Gastroesophageal sphincter (tissue), 4 donors: ENCODE data around the gene GUCY2C. TPM values are rescaled to one million over a fixed set of nuclear protein-coding genes. Genes with fewer than 3 reads are reported as not detected.

Source experiments
- ATAC-seq: fragments of 150-250 bp; one replicate; pipeline ENCODE4 v1.9.1; 2016; ENCODE audit warnings: mild to moderate bottlenecking, moderate library complexity
- H3K27ac ChIP-seq, 4 donors: fragments of 200-600 bp; sonication (generic) in 3 of 4; 1 replicate in 3 of 4; 2 replicates in 1 of 4; pipeline ENCODE4 v1.5.1; 2016 to 2019
- H3K27me3 ChIP-seq: fragments of 200-600 bp; sonication (generic); one replicate; pipeline ENCODE4 v1.5.1; 2019
- H3K36me3 ChIP-seq, 2 donors: fragments of 200-600 bp; sonication (generic); one replicate each; pipeline ENCODE4 v1.5.1; 2019; ENCODE audit warnings: control low read depth in 1 of 2
- H3K4me1 ChIP-seq, 3 donors: fragments of 200-600 bp; sonication (generic); 1 replicate in 2 of 3; 2 replicates in 1 of 3; pipeline ENCODE4 v1.5.1; 2016 to 2019; ENCODE audit warnings: control low read depth in 2 of 3
- H3K4me3 ChIP-seq, 2 donors: fragments of 200-600 bp; sonication (generic); one replicate each; pipeline ENCODE4 v1.5.1; 2019; ENCODE audit warnings: mild to moderate bottlenecking in 1 of 2, moderate library complexity in 1 of 2
- H3K9me3 ChIP-seq, 3 donors: fragments of 200-600 bp; sonication (generic); one replicate each; pipeline ENCODE4 v1.5.1; 2017 to 2019; ENCODE audit warnings: control low read depth in 2 of 3
- CTCF ChIP-seq, 4 experiments: fragments of 200-600 bp in 2 of 4; fragments of 450-650 bp in 2 of 4; sonication (generic) in 1 of 4; IDR thresholded peaks; one replicate each; pipeline ENCODE4 v1.5.1; 2017 to 2019; ENCODE audit warnings: antibody characterized with exemption in 4 of 4, mild to moderate bottlenecking in 2 of 4, moderate library complexity in 2 of 4
- EP300 ChIP-seq: sonication (generic); formaldehyde crosslinking; IDR thresholded peaks from one replicate; pipeline ENCODE4 v1.6.1; 2017; ENCODE audit warnings: antibody characterized with exemption, mild to moderate bottlenecking
- POLR2A ChIP-seq, 2 donors: fragments of 450-650 bp; IDR thresholded peaks; one replicate each; pipeline ENCODE4 v1.6.1; 2017; ENCODE audit warnings: antibody characterized with exemption in 2 of 2, mild to moderate bottlenecking in 2 of 2, moderate library complexity in 1 of 2
- POLR2AphosphoS5 ChIP-seq: sonication (generic); formaldehyde crosslinking; IDR thresholded peaks from one replicate; pipeline ENCODE4 v1.6.1; 2017; ENCODE audit warnings: antibody characterized with exemption
- WGBS, 2 donors: methylation state at CpG; one replicate each; pipeline ENCODE4 v1.1.5; 2018; ENCODE audit warnings: low coverage in 1 of 2; 5-methylcytosine and 5-hydroxymethylcytosine counted together
- total RNA-seq, 4 donors: library from RNA; depleted of rRNA; stranded (reverse); fragments of >200 nt; gene quantifications; one replicate each; pipeline ENCODE4 v1.1.0, GENCODE V29; 2016

Gene GUCY2C
- total RNA-seq, 4 donors from 2014 or later: not detected

GRCh38 chr12:14588571-14588970, 107.8 kb downstream of the GUCY2C start:
- Histone ChIP-seq H3K4me1 (no peaks in the 10 kb centered on the region), H3K9me3 (no peaks in the 10 kb centered on the region), H3K36me3 (no peaks in the 10 kb centered on the region), H3K27me3 (no peaks in the 10 kb centered on the region), H3K4me3 (no peak overlapping the region), H3K27ac (no peak overlapping the region)
- TF ChIP-seq POLR2AphosphoS5 (no peak), POLR2A (IDR thresholded peaks at IDR 0.05) (no peak), CTCF (IDR thresholded peaks at IDR 0.05) (no peak), EP300 (no peak)
- 80 to 82% methylated on average over 2 to 3 of the region's 3 CpGs for WGBS, 2 donors
- no peak for ATAC-seq

- WGBS, 2 donors: 76 to 84% methylated on average over 3 to 6 of the region's 8 CpGs
- H3K27ac ChIP-seq: no peak overlapping the region
- no peaks in the 10 kb centered on the region for H3K36me3 ChIP-seq
- TF ChIP-seq EP300 (no peak), CTCF (IDR thresholded peaks at IDR 0.05) (no peak), POLR2AphosphoS5 (no peak), POLR2A (IDR thresholded peaks at IDR 0.05) (no peak)
- ATAC-seq: no peak
- no peaks in the 10 kb centered on the region for H3K4me1 ChIP-seq
- no peaks in the 10 kb centered on the region for H3K9me3 ChIP-seq
- H3K4me3 ChIP-seq: no peak overlapping the region
- no peaks in the 10 kb centered on the region for H3K27me3 ChIP-seq
These were observed 117.8 kb downstream of the GUCY2C start for GRCh38 chr12:14578646-14579045.

GRCh38 chr12:14577344-14577743, 119.1 kb downstream of the GUCY2C start:
- no peak for ATAC-seq
- TF ChIP-seq POLR2AphosphoS5 (no peak), POLR2A (IDR thresholded peaks at IDR 0.05) (no peak), CTCF (IDR thresholded peaks at IDR 0.05) (no peak), EP300 (no peak)
- H3K27ac ChIP-seq: no peak overlapping the region
- no peaks in the 10 kb centered on the region for H3K9me3 ChIP-seq
- H3K27me3 ChIP-seq: no peaks in the 10 kb centered on the region
- 85 to 100% methylated on average over 1 of the region's 1 CpG for WGBS, 2 donors
- H3K4me1 ChIP-seq: no peaks in the 10 kb centered on the region
- H3K36me3 ChIP-seq: no peaks in the 10 kb centered on the region
- H3K4me3 ChIP-seq: no peak overlapping the region

GRCh38 chr12:14576896-14577295, 119.5 kb downstream of the GUCY2C start:
- 86 to 87% methylated on average over 1 to 6 of the region's 8 CpGs for WGBS, 2 donors
- TF ChIP-seq CTCF (IDR thresholded peaks at IDR 0.05) (no peak), POLR2AphosphoS5 (no peak), EP300 (no peak)
- no peaks in the 10 kb centered on the region for H3K36me3 ChIP-seq
- no peaks in the 10 kb centered on the region for H3K9me3 ChIP-seq
- H3K27ac ChIP-seq: no peak overlapping the region
- no peak overlapping the region for H3K4me3 ChIP-seq
- no peaks in the 10 kb centered on the region for H3K4me1 ChIP-seq
- ATAC-seq: no peak
- no peaks in the 10 kb centered on the region for H3K27me3 ChIP-seq

- TF ChIP-seq CTCF (IDR thresholded peaks at IDR 0.05) (no peak), POLR2A (IDR thresholded peaks at IDR 0.05) (no peak), EP300 (no peak), POLR2AphosphoS5 (no peak)
- no peak for ATAC-seq
- no peak overlapping the region for H3K27ac ChIP-seq
- no peaks in the 10 kb centered on the region for H3K36me3 ChIP-seq
- H3K9me3 ChIP-seq: no peaks in the 10 kb centered on the region
- H3K4me3 ChIP-seq: no peak overlapping the region
- 100% methylated on average over 1 of the region's 1 CpG; no CpG with 5 or more reads in 1 of the 2 donors for WGBS, 2 donors
- no peaks in the 10 kb centered on the region for H3K4me1 ChIP-seq
- no peaks in the 10 kb centered on the region for H3K27me3 ChIP-seq
These were observed 120.8 kb downstream of the GUCY2C start for GRCh38 chr12:14575585-14575984.
